BJ (cell line): ENCODE data around the gene GTPBP4. TPM values are rescaled to one million over a fixed set of nuclear protein-coding genes. Genes with fewer than 3 reads are reported as not detected.
"Not testable (repeated sequence)": the region's sequence is repeated elsewhere in the genome, so short reads cannot be mapped to it uniquely, and the experiment has no call there.

Source experiments
- CTCF ChIA-PET: fragments of 350-600 bp; formaldehyde crosslinking; extraction: SDS; loops from one replicate; lab custom pipeline; 2021; ENCODE audit warnings: antibody characterized with exemption, inconsistent platforms; lab: Yijun Ruan, JAX
- POLR2A ChIA-PET: fragments of 300-600 bp; sonication (Branson Sonifier 250); formaldehyde crosslinking; extraction: SDS; loops from one replicate; lab custom pipeline; 2021; ENCODE audit warnings: antibody characterized with exemption; lab: Charles Lee
- DNase-seq: peaks from one replicate; pipeline ENCODE4 v3.0.0-alpha.2; 2011; ENCODE audit warnings: low read depth
- H3K27me3 ChIP-seq: 2 replicates; pipeline ENCODE4 v1.6.0; 2011; ENCODE audit warnings: low read length; ENCODE audit not compliant: control insufficient read depth, insufficient read depth
- H3K36me3 ChIP-seq: 2 replicates; pipeline ENCODE4 v1.5.1; 2011; ENCODE audit warnings: low read length; ENCODE audit not compliant: control insufficient read depth, insufficient read depth
- H3K4me3 ChIP-seq: 2 replicates; pipeline ENCODE4 v1.5.1; 2011; ENCODE audit warnings: low read depth, mild to moderate bottlenecking, control low read depth, low read length
- CTCF ChIP-seq: IDR thresholded peaks from 2 replicates; pipeline ENCODE4 v1.5.1; 2011; ENCODE audit warnings: low read depth, mild to moderate bottlenecking, control low read depth, inconsistent platforms, low read length, moderate library complexity; ENCODE audit not compliant: insufficient read depth
- polyA plus RNA-seq: library from polyadenylated mRNA; depleted of rRNA; stranded (reverse); fragments of >200 nt; gene quantifications from 2 replicates; pipeline ENCODE4 v1.2.3, GENCODE V29; 2011

The GTPBP4 gene
- polyA plus RNA-seq, 1 experiment, result 17.3 TPM

- no peak for TF ChIP-seq CTCF
- Histone ChIP-seq H3K27me3 (no peaks in the 10 kb centered on the region), H3K4me3 (no peak overlapping the region), H3K36me3 (peaks cover 36% of the 10 kb centered on the region)
- DNase-seq, result no peak
- CTCF ChIA-PET, result interaction anchor here (0.6 kb wide), 1 partner anchor 750 kb away, joined by 4 read pairs; no protein-coding TSS in a partner anchor
- POLR2A ChIA-PET, result no interaction called here
These were observed 15.8 kb downstream of the GTPBP4 start for GRCh38 chr10:1003884-1004670.

- Histone ChIP-seq H3K4me3 (no peak overlapping the region), H3K36me3 (peaks cover 39% of the 10 kb centered on the region), H3K27me3 (no peaks in the 10 kb centered on the region)
- DNase-seq, result no peak
- ChIA-PET POLR2A (no interaction called here), CTCF (no interaction called here)
- TF ChIP-seq CTCF, result no peak
These were observed 18.3 kb downstream of the GTPBP4 start for GRCh38 chr10:1006573-1006972.

- ChIA-PET POLR2A (no interaction called here), CTCF (no interaction called here)
- H3K27me3 ChIP-seq, result no peaks in the 10 kb centered on the region
- H3K36me3 ChIP-seq, result peaks cover 42% of the 10 kb centered on the region
- no peak for TF ChIP-seq CTCF
- no peak for DNase-seq
- H3K4me3 ChIP-seq, result no peak overlapping the region
These were observed 19.3 kb downstream of the GTPBP4 start for GRCh38 chr10:1007583-1007982.

- POLR2A ChIA-PET, result no interaction called here
- DNase-seq, result no peak
- CTCF ChIA-PET, result no interaction called here
- no peak for TF ChIP-seq CTCF
- no peak overlapping the region for H3K4me3 ChIP-seq
- H3K27me3 ChIP-seq, result no peaks in the 10 kb centered on the region
- peaks cover 40% of the 10 kb centered on the region for H3K36me3 ChIP-seq
These were observed 20.8 kb downstream of the GTPBP4 start for GRCh38 chr10:1009071-1009494.

GRCh38 chr10:1009947-1010346 lies 21.7 kb downstream of the GTPBP4 start:
- H3K27me3 ChIP-seq, H3K4me3 ChIP-seq, CTCF ChIA-PET, POLR2A ChIA-PET, DNase-seq: not testable (repeated sequence)
- H3K36me3 ChIP-seq, result peaks cover 36% of the 10 kb centered on the region

GRCh38 chr10:1010703-1011102 lies 22.5 kb downstream of the GTPBP4 start:
- Histone ChIP-seq H3K36me3 (peaks cover 38% of the 10 kb centered on the region), H3K4me3 (no peak overlapping the region), H3K27me3 (no peaks in the 10 kb centered on the region)
- ChIA-PET CTCF (no interaction called here), POLR2A (no interaction called here)
- TF ChIP-seq CTCF, result no peak
- no peak for DNase-seq
